Measurements from ENCODE around the gene CEP128.

CEP128 gene

GRCh38 chr14:80577599-80577998 lies 363.9 kb downstream of the CEP128 start (continued):
- TF ChIP-seq PATZ1 (tag by site-specific recombination; IDR thresholded peaks at IDR 0.05): no peak
- no peak for TF ChIP-seq ZNF530 (tag by site-specific recombination; IDR thresholded peaks at IDR 0.05; ENCODE audit: low read depth)
- no peak for TF ChIP-seq ZXDB (tag by site-specific recombination; IDR thresholded peaks at IDR 0.05)
- TF ChIP-seq ZNF776 (tag by site-specific recombination; IDR thresholded peaks at IDR 0.05; ENCODE audit: borderline replicate concordance): no peak
- TF ChIP-seq ZNF549 (tag by site-specific recombination; IDR thresholded peaks at IDR 0.05): no peak
- no peak for TF ChIP-seq ZNF701 (tag by site-specific recombination; IDR thresholded peaks at IDR 0.05)
- TF ChIP-seq ZNF660 (tag by site-specific recombination; IDR thresholded peaks at IDR 0.05): no peak
- no peak for TF ChIP-seq ZNF24 (tag by site-specific recombination; IDR thresholded peaks at IDR 0.05)
- TF ChIP-seq, protein P1, sequence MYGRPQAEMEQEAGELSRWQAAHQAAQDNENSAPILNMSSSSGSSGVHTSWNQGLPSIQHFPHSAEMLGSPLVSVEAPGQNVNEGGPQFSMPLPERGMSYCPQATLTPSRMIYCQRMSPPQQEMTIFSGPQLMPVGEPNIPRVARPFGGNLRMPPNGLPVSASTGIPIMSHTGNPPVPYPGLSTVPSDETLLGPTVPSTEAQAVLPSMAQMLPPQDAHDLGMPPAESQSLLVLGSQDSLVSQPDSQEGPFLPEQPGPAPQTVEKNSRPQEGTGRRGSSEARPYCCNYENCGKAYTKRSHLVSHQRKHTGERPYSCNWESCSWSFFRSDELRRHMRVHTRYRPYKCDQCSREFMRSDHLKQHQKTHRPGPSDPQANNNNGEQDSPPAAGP (tag by site-specific recombination; IDR thresholded peaks at IDR 0.05): no peak
- TF ChIP-seq ZNF157 (tag by site-specific recombination; IDR thresholded peaks at IDR 0.05): no peak
- TF ChIP-seq, protein P2, sequence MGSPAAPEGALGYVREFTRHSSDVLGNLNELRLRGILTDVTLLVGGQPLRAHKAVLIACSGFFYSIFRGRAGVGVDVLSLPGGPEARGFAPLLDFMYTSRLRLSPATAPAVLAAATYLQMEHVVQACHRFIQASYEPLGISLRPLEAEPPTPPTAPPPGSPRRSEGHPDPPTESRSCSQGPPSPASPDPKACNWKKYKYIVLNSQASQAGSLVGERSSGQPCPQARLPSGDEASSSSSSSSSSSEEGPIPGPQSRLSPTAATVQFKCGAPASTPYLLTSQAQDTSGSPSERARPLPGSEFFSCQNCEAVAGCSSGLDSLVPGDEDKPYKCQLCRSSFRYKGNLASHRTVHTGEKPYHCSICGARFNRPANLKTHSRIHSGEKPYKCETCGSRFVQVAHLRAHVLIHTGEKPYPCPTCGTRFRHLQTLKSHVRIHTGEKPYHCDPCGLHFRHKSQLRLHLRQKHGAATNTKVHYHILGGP (tag by site-specific recombination; IDR thresholded peaks at IDR 0.05): no peak
- TF ChIP-seq HOXC10 (CRISPR knock-in tag; IDR thresholded peaks at IDR 0.05): no peak
- no peak for TF ChIP-seq ZNF18 (tag by site-specific recombination; IDR thresholded peaks at IDR 0.05)

DNA sequence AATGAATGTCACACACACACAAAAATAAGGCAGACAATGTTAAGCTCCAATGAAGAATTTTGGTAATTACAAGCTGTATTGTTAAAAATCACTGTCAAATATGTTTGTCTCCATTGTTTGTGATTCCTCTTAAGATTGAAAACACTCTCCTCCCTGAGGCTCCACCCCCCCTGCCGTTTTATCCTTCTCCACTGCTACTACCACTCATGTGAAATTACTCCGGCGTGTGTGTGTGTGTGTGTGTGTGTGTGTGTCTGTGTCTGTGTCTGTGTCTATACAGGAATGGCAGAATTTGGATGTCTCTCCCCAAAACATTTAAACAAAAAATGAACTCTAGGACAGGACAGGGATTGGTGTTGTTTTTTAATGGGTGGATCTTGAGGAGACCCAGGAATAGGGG lies 365.1 kb downstream of the CEP128 start:
- Histone ChIP-seq H3K36me3 (ENCODE audit: control insufficient read depth in 2 of 2, insufficient read depth in 1 of 2, low read length in 2 of 2) (no peaks in the 10 kb centered on the region), H3K27ac (ENCODE audit: extremely low read depth, low read depth, low read length) (no peak overlapping the region), H3K4me1 (ENCODE audit: control insufficient read depth, insufficient read depth, low read length) (no peaks in the 10 kb centered on the region), H3K9me3 (ENCODE audit: control insufficient read depth, insufficient read depth, low read depth, low read length) (no peaks in the 10 kb centered on the region), H3K4me3 (ENCODE audit: low read depth, low read length) (no peak overlapping the region)
- ChIA-PET POLR2A (no interaction called here), CTCF (no interaction called here)
- no peak for TF ChIP-seq ZNF223 (tag by site-specific recombination; IDR thresholded peaks at IDR 0.05)
- no peak for TF ChIP-seq SP2 (tag by site-specific recombination; IDR thresholded peaks at IDR 0.05)
- no peak for TF ChIP-seq PRDM2 (tag by site-specific recombination; IDR thresholded peaks at IDR 0.05; ENCODE audit: borderline replicate concordance)
- no peak for TF ChIP-seq ZNF138 (tag by site-specific recombination; IDR thresholded peaks at IDR 0.05; ENCODE audit: borderline replicate concordance)
- TF ChIP-seq ZBTB8A (tag by site-specific recombination; IDR thresholded peaks at IDR 0.05): no peak
- TF ChIP-seq ZNF366 (tag by site-specific recombination; conservative IDR thresholded peaks at IDR 0.05): no peak
- no peak for TF ChIP-seq ZFP69B (tag by site-specific recombination; IDR thresholded peaks at IDR 0.05)
- no peak for TF ChIP-seq ZNF501 (tag by site-specific recombination; IDR thresholded peaks at IDR 0.05)
- TF ChIP-seq ZNF239 (tag by site-specific recombination; IDR thresholded peaks at IDR 0.05): no peak
- TF ChIP-seq ZNF558 (tag by site-specific recombination; IDR thresholded peaks at IDR 0.05): no peak
- TF ChIP-seq, protein P3, sequence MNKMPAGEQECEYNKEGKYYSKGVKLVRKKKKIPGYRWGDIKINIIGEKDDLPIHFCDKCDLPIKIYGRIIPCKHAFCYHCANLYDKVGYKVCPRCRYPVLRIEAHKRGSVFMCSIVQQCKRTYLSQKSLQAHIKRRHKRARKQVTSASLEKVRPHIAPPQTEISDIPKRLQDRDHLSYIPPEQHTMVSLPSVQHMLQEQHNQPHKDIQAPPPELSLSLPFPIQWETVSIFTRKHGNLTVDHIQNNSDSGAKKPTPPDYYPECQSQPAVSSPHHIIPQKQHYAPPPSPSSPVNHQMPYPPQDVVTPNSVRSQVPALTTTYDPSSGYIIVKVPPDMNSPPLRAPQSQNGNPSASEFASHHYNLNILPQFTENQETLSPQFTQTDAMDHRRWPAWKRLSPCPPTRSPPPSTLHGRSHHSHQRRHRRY (tag by site-specific recombination; IDR thresholded peaks at IDR 0.05): no peak

All from HEK293 (cell line).